H9 (cell line): ENCODE results near the gene KRTAP10-5. TPM values are rescaled to one million over a fixed set of nuclear protein-coding genes. Genes with fewer than 3 reads are reported as not detected.
A peak's percentile ranks its signal among the peaks of the same experiment; 100 is the strongest.
"Not testable (repeated sequence)": the region's sequence is repeated elsewhere in the genome, so short reads cannot be mapped to it uniquely, and the experiment has no call there.

Experiments
- DNase-seq: peaks from one replicate; pipeline ENCODE4 v3.0.0-alpha.2; 2017
- H2AFZ ChIP-seq: one replicate; pipeline ENCODE4 v1.6.1; 2013; ENCODE audit warnings: mild to moderate bottlenecking, low read length, control low read depth, moderate library complexity
- H2AK5ac ChIP-seq: 2 replicates; pipeline ENCODE4 v1.6.1; 2013; ENCODE audit warnings: low read length, control low read depth, mixed read lengths; ENCODE audit not compliant: insufficient read length
- H2BK120ac ChIP-seq: one replicate; pipeline ENCODE4 v1.6.1; 2013; ENCODE audit warnings: low read depth, mild to moderate bottlenecking, low read length, control low read depth, inconsistent platforms; ENCODE audit not compliant: poor library complexity, severe bottlenecking
- H2BK12ac ChIP-seq: 2 replicates; pipeline ENCODE4 v1.6.1; 2013; ENCODE audit warnings: low read length, control low read depth, mixed read lengths, low read depth; ENCODE audit not compliant: insufficient read length
- H2BK15ac ChIP-seq: 2 replicates; pipeline ENCODE4 v1.6.1; 2013; ENCODE audit warnings: low read depth, low read length, control low read depth
- H2BK20ac ChIP-seq: one replicate; pipeline ENCODE4 v1.6.1; 2013; ENCODE audit warnings: low read depth, mild to moderate bottlenecking, low read length, control low read depth, inconsistent platforms; ENCODE audit not compliant: poor library complexity, severe bottlenecking
- H2BK5ac ChIP-seq: 2 replicates; pipeline ENCODE4 v1.6.1; 2013; ENCODE audit warnings: low read length, control low read depth, mixed read lengths; ENCODE audit not compliant: insufficient read length
- H3K14ac ChIP-seq: 2 replicates; pipeline ENCODE4 v1.6.1; 2013; ENCODE audit warnings: low read length, control low read depth; ENCODE audit not compliant: insufficient read depth
- H3K18ac ChIP-seq: 2 replicates; pipeline ENCODE4 v1.6.1; 2013; ENCODE audit warnings: low read depth, mild to moderate bottlenecking, mixed read lengths, low read length, control low read depth; ENCODE audit not compliant: insufficient read length
- H3K23ac ChIP-seq: 2 replicates; pipeline ENCODE4 v1.6.1; 2013; ENCODE audit warnings: low read length, control low read depth, mixed read lengths, low read depth; ENCODE audit not compliant: insufficient read length
- H3K23me2 ChIP-seq: 2 replicates; pipeline ENCODE4 v1.6.1; 2013; ENCODE audit warnings: low read depth, mild to moderate bottlenecking, mixed read lengths, low read length, control low read depth; ENCODE audit not compliant: insufficient read length, poor library complexity, severe bottlenecking
- H3K27ac ChIP-seq: 2 replicates; pipeline ENCODE4 v1.5.1; 2013; ENCODE audit warnings: low read length, control low read depth, mixed read lengths, low read depth; ENCODE audit not compliant: insufficient read length
- H3K27me3 ChIP-seq: 2 replicates; pipeline ENCODE4 v1.6.1; 2013; ENCODE audit warnings: low read length, control low read depth, inconsistent platforms; ENCODE audit not compliant: insufficient read depth
- H3K4ac ChIP-seq: 2 replicates; pipeline ENCODE4 v1.6.1; 2013; ENCODE audit warnings: low read depth, mild to moderate bottlenecking, control low read depth, inconsistent platforms, low read length, moderate library complexity
- H3K4me1 ChIP-seq: 2 replicates; pipeline ENCODE4 v1.6.1; 2013; ENCODE audit warnings: low read length, control low read depth, inconsistent platforms; ENCODE audit not compliant: insufficient read depth
- H3K4me2 ChIP-seq: 2 replicates; pipeline ENCODE4 v1.6.1; 2013; ENCODE audit warnings: low read length, control low read depth, mixed read lengths; ENCODE audit not compliant: insufficient read length, insufficient read depth
- H3K56ac ChIP-seq: 2 replicates; pipeline ENCODE4 v1.6.1; 2013; ENCODE audit warnings: low read depth, mild to moderate bottlenecking, mixed read lengths, low read length, control low read depth; ENCODE audit not compliant: insufficient read length
- H3K79me1 ChIP-seq: 2 replicates; pipeline ENCODE4 v1.6.1; 2013; ENCODE audit warnings: low read depth, mild to moderate bottlenecking, moderate library complexity, low read length, control low read depth, inconsistent platforms; ENCODE audit not compliant: insufficient read depth, poor library complexity, severe bottlenecking
- H3K79me2 ChIP-seq: 2 replicates; pipeline ENCODE4 v1.6.1; 2013; ENCODE audit warnings: low read length, control low read depth, inconsistent platforms; ENCODE audit not compliant: insufficient read depth
- H3K9ac ChIP-seq: 2 replicates; pipeline ENCODE4 v1.6.1; 2013; ENCODE audit warnings: low read length, control low read depth, mixed read lengths; ENCODE audit not compliant: insufficient read length; ENCODE audit errors: extremely low read depth
- H3K9me3 ChIP-seq: one replicate; pipeline ENCODE4 v1.6.1; 2013; ENCODE audit warnings: low read depth, low read length, inconsistent platforms; ENCODE audit not compliant: control insufficient read depth
- H3T11ph ChIP-seq: one replicate; pipeline ENCODE4 v1.6.1; 2013; ENCODE audit warnings: mild to moderate bottlenecking, low read length, control low read depth, inconsistent platforms
- H4K20me1 ChIP-seq: one replicate; pipeline ENCODE4 v1.6.1; 2013; ENCODE audit not compliant: control insufficient read depth, insufficient read length, insufficient read depth
- H4K5ac ChIP-seq: 2 replicates; pipeline ENCODE4 v1.6.1; 2013; ENCODE audit warnings: low read depth, mild to moderate bottlenecking, mixed read lengths, low read length, control low read depth; ENCODE audit not compliant: insufficient read length
- H4K8ac ChIP-seq: replicated peaks from 2 replicates; pipeline ENCODE4 v1.6.1; 2013; ENCODE audit warnings: low read length, control low read depth, mixed read lengths, low read depth; ENCODE audit not compliant: insufficient read length
- H4K91ac ChIP-seq: 2 replicates; pipeline ENCODE4 v1.6.1; 2013; ENCODE audit warnings: low read depth, mild to moderate bottlenecking, moderate library complexity, mixed read lengths, low read length, control low read depth; ENCODE audit not compliant: insufficient read length
- H3K27ac Mint-ChIP-seq, 3 experiments: 2 replicates in 2 of 3; 3 replicates in 1 of 3; pipeline ENCODE4 v1.8.0; 2020 to 2021; ENCODE audit warnings: mixed read lengths in 3 of 3, mild to moderate bottlenecking in 1 of 3, moderate library complexity in 1 of 3
- H3K27me3 Mint-ChIP-seq: 2 replicates; pipeline ENCODE4 v1.8.0; 2021; ENCODE audit warnings: low read depth, mild to moderate bottlenecking, moderate library complexity, mixed read lengths
- H3K36me3 Mint-ChIP-seq, 3 experiments: 2 replicates in 2 of 3; 3 replicates in 1 of 3; pipeline ENCODE4 v1.8.0; 2020 to 2021; ENCODE audit warnings: low read depth in 3 of 3, mixed read lengths in 3 of 3; ENCODE audit not compliant: insufficient read depth in 1 of 3
- H3K4me1 Mint-ChIP-seq, 2 experiments: 2 replicates each; pipeline ENCODE4 v1.8.0; 2020; ENCODE audit warnings: mixed read lengths in 2 of 2
- H3K4me3 Mint-ChIP-seq, 2 experiments: 2 replicates in 1 of 2; 3 replicates in 1 of 2; pipeline ENCODE4 v1.8.0; 2020 to 2021; ENCODE audit warnings: mild to moderate bottlenecking in 2 of 2, mixed read lengths in 2 of 2, moderate library complexity in 1 of 2
- H3K9me3 Mint-ChIP-seq, 2 experiments: 2 replicates in 1 of 2; 3 replicates in 1 of 2; pipeline ENCODE4 v1.8.0; 2020; ENCODE audit warnings: mild to moderate bottlenecking in 2 of 2, mixed read lengths in 2 of 2, moderate library complexity in 1 of 2
- CTCF ChIP-seq: fragments of 200-600 bp; sonication (generic); conservative IDR thresholded peaks from 3 replicates; pipeline ENCODE4 v1.8.0; 2021; ENCODE audit warnings: antibody characterized with exemption, mild to moderate bottlenecking
- WGBS: extraction: QIAGEN DNeasy Blood & Tissue Kit; methylation state at CpG from one replicate; pipeline ENCODE4 v1.1.7; 2013; ENCODE audit warnings: missing lambda C conversion rate, low lambda C conversion rate, mixed read lengths; ENCODE audit not compliant: insufficient read length; ENCODE audit errors: extremely low coverage; 5-methylcytosine and 5-hydroxymethylcytosine counted together
- total RNA-seq: library from RNA; stranded (reverse); gene quantifications from 2 replicates; pipeline ENCODE4 v1.2.1, GENCODE V29; 2021

The KRTAP10-5 gene
- total RNA-seq, 1 experiment from 2014 or later, result not detected

GRCh38 chr21:44601091-44601490, 20.7 kb upstream of the KRTAP10-5 start:
- not testable (repeated sequence) for H3K9ac ChIP-seq, H2BK15ac ChIP-seq, H3K18ac ChIP-seq, H3K27me3 ChIP-seq, H3K14ac ChIP-seq, H2AK5ac ChIP-seq, H3K27ac ChIP-seq, H4K91ac ChIP-seq, H3K9me3 Mint-ChIP-seq, H3K4me1 ChIP-seq, H4K5ac ChIP-seq, H3K56ac ChIP-seq, H2BK120ac ChIP-seq, H3K4ac ChIP-seq, H2BK12ac ChIP-seq, H2AFZ ChIP-seq, H2BK5ac ChIP-seq, H4K20me1 ChIP-seq, H3K23ac ChIP-seq, H3T11ph ChIP-seq, H3K79me2 ChIP-seq, H3K9me3 ChIP-seq, H3K79me1 ChIP-seq, H4K8ac ChIP-seq, H3K4me3 Mint-ChIP-seq, H3K23me2 ChIP-seq, H3K36me3 Mint-ChIP-seq, H3K4me2 ChIP-seq, H2BK20ac ChIP-seq
- 0 out of 3 replicates have a peak, but pooled peaks have one; percentile 8 for TF ChIP-seq CTCF
- Mint-ChIP-seq H3K4me1 (peaks cover 36 to 37% of the 10 kb centered on the region in 2 experiments), H3K27ac (peak overlapping the region in 1 of 3 experiments; percentile 82; a peak in 1 of 7 replicates), H3K27me3 (peaks cover 11% of the 10 kb centered on the region)
- no CpG with 5 or more reads among the region's 10 CpGs for WGBS
- DNase-seq, result peak; percentile 30

- H3K4me3 Mint-ChIP-seq, H3K9me3 Mint-ChIP-seq, H3K79me1 ChIP-seq, H4K91ac ChIP-seq, H3K9me3 ChIP-seq, H3K4me1 ChIP-seq, H3K27ac ChIP-seq, H2BK120ac ChIP-seq, H3K79me2 ChIP-seq, H3K56ac ChIP-seq, H3K23me2 ChIP-seq, H2AK5ac ChIP-seq, H3K4me2 ChIP-seq, H2BK5ac ChIP-seq, H3K14ac ChIP-seq, H3K4ac ChIP-seq, H4K20me1 ChIP-seq, H2BK15ac ChIP-seq, DNase-seq, H2BK20ac ChIP-seq, H3K36me3 Mint-ChIP-seq, H3T11ph ChIP-seq, H3K9ac ChIP-seq, H2BK12ac ChIP-seq, H3K23ac ChIP-seq, H4K5ac ChIP-seq, H4K8ac ChIP-seq, H3K18ac ChIP-seq, H3K27me3 ChIP-seq, H2AFZ ChIP-seq: not testable (repeated sequence)
- H3K27ac Mint-ChIP-seq, result peak within 1 kb of the TSS in 2 of 3 experiments; percentile 55 to 90; a peak in 5 of 7 replicates
- WGBS, result no CpG with 5 or more reads among the region's 23 CpGs
- peaks cover 11% of the 10 kb centered on the region for H3K27me3 Mint-ChIP-seq
- peaks cover 37 to 38% of the 10 kb centered on the region in 2 experiments for H3K4me1 Mint-ChIP-seq
These were observed 19.9 kb upstream of the KRTAP10-5 start, which contains the start of gene KRTAP10-7 for GRCh38 chr21:44600118-44600978. KRTAP10-7 (plus strand) TSS chr21:44600597; CDS start chr21:44600622, 25 bp downstream.
